Measurements from ENCODE around the gene SLC25A30. TPM values are rescaled to one million over a fixed set of nuclear protein-coding genes. Genes with fewer than 3 reads are reported as not detected.
A peak's percentile ranks its signal among the peaks of the same experiment; 100 is the strongest.

The SLC25A30 gene
- total and polyA plus RNA-seq, 7 experiments from 2014 or later: 1.7 to 29.4 (median 19.3) TPM

DNA sequence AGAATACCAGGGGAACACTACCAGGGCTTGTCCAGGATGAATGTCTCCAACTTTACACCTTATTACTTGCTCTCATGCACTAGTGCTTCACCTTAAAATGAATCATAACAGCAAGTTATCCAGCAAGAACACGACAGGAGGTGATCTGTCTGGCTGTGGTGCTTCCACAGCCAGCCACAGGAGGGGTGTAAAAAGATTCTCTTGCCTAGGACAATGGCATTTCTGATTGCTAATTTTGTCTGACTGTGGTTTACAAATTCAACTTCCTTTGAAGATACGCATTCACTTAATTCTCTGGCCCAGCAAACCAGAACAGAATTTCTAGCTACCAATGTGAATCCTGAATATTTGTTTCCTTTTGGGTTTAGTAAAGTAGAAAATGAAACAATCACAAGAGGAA is 23.5 kb upstream of the SLC25A30 start:
- ATAC-seq (no peak), DNase-seq (no peak)
- CTCF ChIA-PET: interaction anchor here (0.6 kb wide), 1 partner anchor 45 kb away, joined by 3 read pairs; no protein-coding TSS in a partner anchor

DNA sequence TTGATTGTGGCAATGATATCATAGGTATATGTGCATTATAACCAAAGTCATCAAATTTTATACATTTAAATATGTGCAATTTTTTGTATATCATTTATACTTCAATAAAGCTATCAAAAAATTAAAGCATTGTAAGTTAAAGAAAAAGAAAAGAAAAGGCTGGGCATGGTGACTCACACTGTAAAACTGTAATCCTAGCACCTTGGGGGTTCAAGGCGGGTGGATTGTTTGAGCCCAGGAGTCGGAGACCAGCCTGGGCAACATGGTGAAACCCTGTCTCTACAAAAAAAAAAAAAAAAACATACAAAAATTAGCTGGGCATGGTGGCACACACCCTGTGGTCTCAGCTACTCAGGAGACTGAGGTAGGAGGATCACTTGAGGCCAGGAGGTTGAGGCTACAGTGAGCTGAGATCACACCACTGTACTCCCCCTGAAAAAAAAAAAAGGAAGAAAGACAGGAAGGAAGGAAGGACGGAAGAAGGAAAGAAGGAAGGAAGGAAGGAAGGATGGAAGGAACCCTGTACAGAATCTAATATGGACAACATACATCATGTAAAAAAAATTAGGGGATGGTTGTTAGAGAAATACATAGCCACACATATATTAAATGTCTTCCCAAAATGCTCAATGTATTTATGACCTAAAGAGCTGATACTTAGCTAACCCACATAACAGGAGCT is 21.7 kb upstream of the SLC25A30 start:
- H3K36me3 Mint-ChIP-seq: peaks cover 0 to 5% (median 0%) of the 10 kb centered on the region in 5 donors
- H3K9me3 Mint-ChIP-seq: no peaks in the 10 kb centered on the region
- no peaks in the 10 kb centered on the region for H3K9me3 ChIP-seq (ENCODE audit: control insufficient read depth in 2 of 3, low read length in 3 of 3)
- ChIA-PET CTCF (no interaction called here), POLR2A (no interaction called here)
- peaks cover 0 to 4% (median 0%) of the 10 kb centered on the region in 5 donors for H3K27me3 Mint-ChIP-seq
- H3K4me1 ChIP-seq (ENCODE audit: control insufficient read depth in 2 of 2, insufficient read depth in 2 of 2, low read length in 2 of 2): peaks cover 0 to 3% of the 10 kb centered on the region in 2 donors
- H3K27ac ChIP-seq (ENCODE audit: low read depth, low read length): no peak overlapping the region
- H3K4me3 ChIP-seq (ENCODE audit: low read length): no peak overlapping the region
- peaks cover 5 to 14% (median 8%) of the 10 kb centered on the region in 7 donors for H3K4me1 Mint-ChIP-seq
- DNase-seq: no peak
- no peak overlapping the region for H3K4me3 Mint-ChIP-seq
- H3K36me3 ChIP-seq (ENCODE audit: control insufficient read depth in 2 of 3, insufficient read depth in 3 of 3, low read length in 3 of 3): no peaks in the 10 kb centered on the region
- no peak overlapping the region for H3K27ac Mint-ChIP-seq
- intact Hi-C loops (cut with micrococcal nuclease): loop anchor here in 1 of 2 donors (2.0 kb wide), 1 partner anchor 25 kb away; the partner anchor contains the start of gene COG3
- ATAC-seq: no peak
- H3K27me3 ChIP-seq (ENCODE audit: control insufficient read depth in 2 of 2, insufficient read depth in 2 of 2, low read length in 2 of 2): no peaks in the 10 kb centered on the region

More for the DNA sequence above, 23.5 kb upstream of the SLC25A30 start:
- no peaks in the 10 kb centered on the region for H3K9me3 Mint-ChIP-seq
- no peak overlapping the region for H3K4me3 ChIP-seq (ENCODE audit: low read length)
- peak overlapping the region in 4 of 10 donors; percentile 6 to 22 (median 8) for H3K4me3 Mint-ChIP-seq
- H3K36me3 Mint-ChIP-seq: peaks cover 0 to 5% (median 0%) of the 10 kb centered on the region in 5 donors
- no peak overlapping the region for H3K27ac ChIP-seq (ENCODE audit: low read depth, low read length)
- peaks cover 5 to 14% (median 8%) of the 10 kb centered on the region in 7 donors for H3K4me1 Mint-ChIP-seq
- H3K27me3 Mint-ChIP-seq: peaks cover 0 to 10% (median 0%) of the 10 kb centered on the region in 5 donors
- no peaks in the 10 kb centered on the region for H3K27me3 ChIP-seq (ENCODE audit: control insufficient read depth in 2 of 2, insufficient read depth in 2 of 2, low read length in 2 of 2)
- POLR2A ChIA-PET: no interaction called here
- H3K9me3 ChIP-seq (ENCODE audit: control insufficient read depth in 2 of 3, low read length in 3 of 3): no peaks in the 10 kb centered on the region
- no peaks in the 10 kb centered on the region for H3K36me3 ChIP-seq (ENCODE audit: control insufficient read depth in 2 of 3, insufficient read depth in 3 of 3, low read length in 3 of 3)
- intact Hi-C loops (cut with micrococcal nuclease): loop anchor here (1.0 to 2.0 kb wide), 2 partner anchors 23 kb away; partner anchors contain the start of gene COG3 (in 2 of the 2)
- H3K27ac Mint-ChIP-seq: peak overlapping the region in 3 of 9 donors; percentile 34 to 59 (median 53)
- H3K4me1 ChIP-seq (ENCODE audit: control insufficient read depth in 2 of 2, insufficient read depth in 2 of 2, low read length in 2 of 2): peaks cover 0 to 3% of the 10 kb centered on the region in 2 donors

DNA sequence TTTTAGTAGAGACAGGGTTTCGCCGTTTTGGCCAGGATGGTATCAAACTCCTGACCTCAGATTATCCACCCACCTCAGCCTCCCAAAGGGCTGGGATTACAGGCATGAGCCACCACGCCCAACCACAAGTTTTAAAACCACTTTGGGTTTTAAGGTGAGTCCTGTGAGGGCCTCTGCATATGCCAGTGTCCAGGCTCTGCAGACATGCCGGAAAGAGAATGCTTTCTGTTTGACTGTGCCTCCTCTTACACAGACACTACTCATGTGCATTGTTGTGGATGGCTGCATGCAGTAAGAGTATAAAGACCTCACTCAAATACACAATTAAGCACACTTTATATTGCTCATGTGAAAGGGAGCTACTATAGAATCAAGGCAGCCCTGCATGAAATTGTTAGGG is 20.8 kb upstream of the SLC25A30 start:
- H3K4me3 Mint-ChIP-seq: no peak overlapping the region
- no peaks in the 10 kb centered on the region for H3K36me3 ChIP-seq (ENCODE audit: control insufficient read depth in 2 of 3, insufficient read depth in 3 of 3, low read length in 3 of 3)
- peaks cover 5 to 14% (median 8%) of the 10 kb centered on the region in 7 donors for H3K4me1 Mint-ChIP-seq
- no peaks in the 10 kb centered on the region for H3K9me3 Mint-ChIP-seq
- no peaks in the 10 kb centered on the region for H3K9me3 ChIP-seq (ENCODE audit: control insufficient read depth in 2 of 3, low read length in 3 of 3)
- peaks cover 0 to 3% of the 10 kb centered on the region in 2 donors for H3K4me1 ChIP-seq (ENCODE audit: control insufficient read depth in 2 of 2, insufficient read depth in 2 of 2, low read length in 2 of 2)
- no peak overlapping the region for H3K27ac ChIP-seq (ENCODE audit: low read depth, low read length)
- intact Hi-C loops (cut with micrococcal nuclease): no loop called here
- H3K27ac Mint-ChIP-seq: no peak overlapping the region
- no peaks in the 10 kb centered on the region for H3K27me3 Mint-ChIP-seq
- POLR2A ChIA-PET: no interaction called here
- no peak overlapping the region for H3K4me3 ChIP-seq (ENCODE audit: low read length)
- ATAC-seq: no peak
- CTCF ChIA-PET: no interaction called here
- peaks cover 0 to 5% (median 0%) of the 10 kb centered on the region in 5 donors for H3K36me3 Mint-ChIP-seq
- DNase-seq: no peak
- no peaks in the 10 kb centered on the region for H3K27me3 ChIP-seq (ENCODE audit: control insufficient read depth in 2 of 2, insufficient read depth in 2 of 2, low read length in 2 of 2)

DNA sequence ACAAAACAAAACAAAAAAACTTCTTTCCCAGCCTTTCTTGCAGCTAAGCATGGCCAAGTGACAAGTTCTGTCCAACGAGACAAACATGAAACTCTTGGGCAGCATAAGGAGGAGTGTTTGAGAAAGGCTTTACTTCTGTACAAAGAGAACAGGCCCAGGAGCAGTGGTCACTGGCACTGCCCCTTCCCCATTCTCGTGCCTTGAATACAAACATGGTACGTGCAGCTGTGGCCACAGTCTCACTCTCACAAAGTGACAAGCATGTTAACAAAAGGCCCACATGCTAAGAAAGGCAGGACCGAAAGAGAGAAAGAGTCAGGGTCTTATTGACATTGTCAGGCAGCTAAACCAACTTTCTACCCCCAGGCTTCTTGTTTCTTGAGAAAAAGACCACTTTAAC is 19.8 kb upstream of the SLC25A30 start:
- peaks cover 5 to 12% (median 8%) of the 10 kb centered on the region in 7 donors for H3K4me1 Mint-ChIP-seq
- no peak for ATAC-seq
- peak overlapping the region in 1 of 9 donors; percentile 69 for H3K27ac Mint-ChIP-seq
- ChIA-PET POLR2A (no interaction called here), CTCF (no interaction called here)
- Histone ChIP-seq H3K4me3 (ENCODE audit: low read length) (no peak overlapping the region), H3K36me3 (ENCODE audit: control insufficient read depth in 2 of 3, insufficient read depth in 3 of 3, low read length in 3 of 3) (no peaks in the 10 kb centered on the region), H3K4me1 (ENCODE audit: control insufficient read depth in 2 of 2, insufficient read depth in 2 of 2, low read length in 2 of 2) (peaks cover 0 to 3% of the 10 kb centered on the region in 2 donors), H3K27ac (ENCODE audit: low read depth, low read length) (no peak overlapping the region), H3K27me3 (ENCODE audit: control insufficient read depth in 2 of 2, insufficient read depth in 2 of 2, low read length in 2 of 2) (no peaks in the 10 kb centered on the region), H3K9me3 (ENCODE audit: control insufficient read depth in 2 of 3, low read length in 3 of 3) (no peaks in the 10 kb centered on the region)
- H3K9me3 Mint-ChIP-seq: no peaks in the 10 kb centered on the region
- DNase-seq: no peak
- H3K27me3 Mint-ChIP-seq: no peaks in the 10 kb centered on the region
- H3K4me3 Mint-ChIP-seq: no peak overlapping the region
- intact Hi-C loops (cut with micrococcal nuclease): no loop called here
- peaks cover 0 to under 1% (median 0%) of the 10 kb centered on the region in 5 donors for H3K36me3 Mint-ChIP-seq

DNA sequence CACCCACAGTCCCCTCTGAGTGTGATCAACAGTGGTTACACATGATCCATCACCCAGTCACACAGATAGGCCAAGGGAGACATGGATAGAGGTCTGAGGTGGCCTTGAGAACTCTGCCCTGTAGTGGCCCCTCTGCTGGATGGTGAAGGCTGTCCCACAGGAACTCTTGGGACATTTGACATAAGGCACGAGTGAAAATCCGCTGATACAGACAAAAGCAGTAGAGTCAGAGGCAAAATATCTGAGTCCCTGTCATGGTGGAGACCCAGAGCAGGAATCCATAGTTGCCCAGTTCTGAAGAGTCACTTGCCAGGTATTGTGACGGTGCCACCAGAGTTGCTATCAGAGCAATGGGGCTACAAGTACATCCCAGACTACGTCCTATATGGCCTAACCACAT is 18.8 kb upstream of the SLC25A30 start:
- H3K27ac Mint-ChIP-seq: no peak overlapping the region
- Histone ChIP-seq H3K4me3 (ENCODE audit: low read length) (no peak overlapping the region), H3K4me1 (ENCODE audit: control insufficient read depth in 2 of 2, insufficient read depth in 2 of 2, low read length in 2 of 2) (peaks cover 0 to 3% of the 10 kb centered on the region in 2 donors), H3K27ac (ENCODE audit: low read depth, low read length) (no peak overlapping the region), H3K9me3 (ENCODE audit: control insufficient read depth in 2 of 3, low read length in 3 of 3) (no peaks in the 10 kb centered on the region), H3K27me3 (ENCODE audit: control insufficient read depth in 2 of 2, insufficient read depth in 2 of 2, low read length in 2 of 2) (no peaks in the 10 kb centered on the region), H3K36me3 (ENCODE audit: control insufficient read depth in 2 of 3, insufficient read depth in 3 of 3, low read length in 3 of 3) (no peaks in the 10 kb centered on the region)
- H3K4me1 Mint-ChIP-seq: peaks cover 2 to 10% (median 7%) of the 10 kb centered on the region in 7 donors
- intact Hi-C loops (cut with micrococcal nuclease): no loop called here
- DNase-seq (no peak), ATAC-seq (no peak)
- no peaks in the 10 kb centered on the region for H3K36me3 Mint-ChIP-seq
- no peaks in the 10 kb centered on the region for H3K9me3 Mint-ChIP-seq
- H3K4me3 Mint-ChIP-seq: no peak overlapping the region
- ChIA-PET POLR2A (no interaction called here), CTCF (no interaction called here)
- H3K27me3 Mint-ChIP-seq: no peaks in the 10 kb centered on the region

DNA sequence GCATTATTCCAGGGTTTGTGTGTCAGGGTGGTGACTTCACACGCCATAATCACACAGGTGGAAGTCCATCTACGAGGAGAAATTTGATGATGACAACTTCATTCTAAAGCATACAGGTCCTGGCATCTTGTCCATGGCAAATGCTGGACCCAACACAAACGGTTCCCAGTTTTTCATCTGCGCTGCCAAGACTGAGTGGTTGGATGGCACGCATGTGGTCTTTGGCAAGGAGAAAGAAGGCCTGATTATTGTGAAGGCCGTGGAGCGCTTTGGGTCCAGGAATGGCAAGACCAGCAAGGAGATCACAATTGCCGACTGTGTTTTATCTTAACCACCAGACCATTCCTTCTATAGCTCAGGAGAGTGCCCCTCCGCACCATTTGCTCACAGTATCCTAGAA is 18.2 kb upstream of the SLC25A30 start:
- Mint-ChIP-seq H3K4me3 (no peak overlapping the region), H3K4me1 (peaks cover 0 to 4% (median under 1%) of the 10 kb centered on the region in 7 donors), H3K9me3 (no peaks in the 10 kb centered on the region), H3K36me3 (no peaks in the 10 kb centered on the region), H3K27ac (no peak overlapping the region), H3K27me3 (no peaks in the 10 kb centered on the region)
- ChIA-PET CTCF (no interaction called here), POLR2A (no interaction called here)
- no peaks in the 10 kb centered on the region for H3K9me3 ChIP-seq (ENCODE audit: control insufficient read depth in 2 of 3, low read length in 3 of 3)
- no peaks in the 10 kb centered on the region for H3K4me1 ChIP-seq (ENCODE audit: control insufficient read depth in 2 of 2, insufficient read depth in 2 of 2, low read length in 2 of 2)
- no peak overlapping the region for H3K4me3 ChIP-seq (ENCODE audit: low read length)
- H3K27me3 ChIP-seq (ENCODE audit: control insufficient read depth in 2 of 2, insufficient read depth in 2 of 2, low read length in 2 of 2): no peaks in the 10 kb centered on the region
- no peak for ATAC-seq
- intact Hi-C loops (cut with micrococcal nuclease): no loop called here
- no peak overlapping the region for H3K27ac ChIP-seq (ENCODE audit: low read depth, low read length)
- DNase-seq: no peak
- H3K36me3 ChIP-seq (ENCODE audit: control insufficient read depth in 2 of 3, insufficient read depth in 3 of 3, low read length in 3 of 3): no peaks in the 10 kb centered on the region

All from naive thymus-derived CD4-positive, alpha-beta T cell (primary cell).